ENCODE results near the gene TRPC4.

Gene TRPC4

GRCh38 chr13:37869756-37870488 is at the start of gene TRPC4:
TSS of gene TRPC4 (minus strand) at chr13:37869772. CDS start at chr13:37783333, 86,439 bp downstream.
- DNase-seq = no peak

- no peak for DNase-seq
Observed at GRCh38 chr13:37918751-37919150, 49.2 kb upstream of the TRPC4 start.

- no peak for DNase-seq
Observed at GRCh38 chr13:37918116-37918714, 48.6 kb upstream of the TRPC4 start.

GRCh38 chr13:37914781-37915391 is 45.3 kb upstream of the TRPC4 start:
- no peak for DNase-seq

GRCh38 chr13:37910790-37911189 is 41.2 kb upstream of the TRPC4 start:
- DNase-seq = no peak

GRCh38 chr13:37906880-37907279 is 37.3 kb upstream of the TRPC4 start:
- no peak for DNase-seq

- DNase-seq = no peak
Observed at GRCh38 chr13:37905736-37906135, 36.2 kb upstream of the TRPC4 start.

- DNase-seq = no peak
Observed at GRCh38 chr13:37899753-37900152, 30.2 kb upstream of the TRPC4 start.

GRCh38 chr13:37893321-37893720 is 23.7 kb upstream of the TRPC4 start:
- no peak for DNase-seq

GRCh38 chr13:37889820-37890219 is 20.2 kb upstream of the TRPC4 start:
- DNase-seq = no peak

- DNase-seq = no peak
Observed at GRCh38 chr13:37889102-37889501, 19.5 kb upstream of the TRPC4 start.

GRCh38 chr13:37886879-37887278 is 17.3 kb upstream of the TRPC4 start:
- no peak for DNase-seq

- no peak for DNase-seq
Observed at GRCh38 chr13:37884674-37885073, 15.1 kb upstream of the TRPC4 start.

GRCh38 chr13:37884026-37884425 is 14.5 kb upstream of the TRPC4 start:
- DNase-seq = no peak

GRCh38 chr13:37878921-37879320 is 9.3 kb upstream of the TRPC4 start:
- DNase-seq = no peak

GRCh38 chr13:37878496-37878895 is 8.9 kb upstream of the TRPC4 start:
- no peak for DNase-seq

GRCh38 chr13:37870895-37871550 is 1.5 kb upstream of the TRPC4 start:
- DNase-seq = no peak

- no peak for DNase-seq
Observed at GRCh38 chr13:37870489-37870845, 895 bp upstream of the TRPC4 start.

- DNase-seq = no peak
Observed at GRCh38 chr13:37869506-37869755, 141 bp downstream of the TRPC4 start.

GRCh38 chr13:37868691-37869505 is 674 bp downstream of the TRPC4 start:
- no peak for DNase-seq

- no peak for DNase-seq
Observed at GRCh38 chr13:37863708-37864107, 5.9 kb downstream of the TRPC4 start.

- no peak for DNase-seq
Observed at GRCh38 chr13:37835392-37835791, 34.2 kb downstream of the TRPC4 start.

- no peak for DNase-seq
Observed at GRCh38 chr13:37833411-37833810, 36.2 kb downstream of the TRPC4 start.
